Ureter (tissue), 1 donor: ENCODE results near the gene EHBP1. TPM values are rescaled to one million over a fixed set of nuclear protein-coding genes. Genes with fewer than 3 reads are reported as not detected.

Experiments
- DNase-seq: peaks from one replicate; pipeline ENCODE4 v3.0.0-alpha.2; 2020; ENCODE audit warnings: low spot score
- total RNA-seq: library from RNA; stranded (reverse); gene quantifications from one replicate; pipeline ENCODE4 v1.2.4, GENCODE V29; 2023
- donor health status: DM: yes; HTN: yes; CAD: no.

EHBP1 gene
- total RNA-seq, 1 donor from 2014 or later, result 62.2 TPM

GRCh38 chr2:62785216-62785615 is 79.7 kb downstream of the EHBP1 start:
- DNase-seq, result no peak

GRCh38 chr2:62785810-62786597 is 80.5 kb downstream of the EHBP1 start:
- no peak for DNase-seq

- no peak for DNase-seq
Measured at GRCh38 chr2:62787386-62787785, 81.9 kb downstream of the EHBP1 start.

GRCh38 chr2:62789518-62789917 is 84.0 kb downstream of the EHBP1 start:
- DNase-seq, result no peak

- no peak for DNase-seq
Measured at GRCh38 chr2:62789918-62790317, 84.4 kb downstream of the EHBP1 start.

- DNase-seq, result no peak
Measured at GRCh38 chr2:62792408-62792807, 86.9 kb downstream of the EHBP1 start.

GRCh38 chr2:62793213-62793612 is 87.7 kb downstream of the EHBP1 start:
- no peak for DNase-seq

- no peak for DNase-seq
Measured at GRCh38 chr2:62794791-62795190, 89.3 kb downstream of the EHBP1 start.

- no peak for DNase-seq
Measured at GRCh38 chr2:62795341-62795740, 89.8 kb downstream of the EHBP1 start.

- DNase-seq, result no peak
Measured at GRCh38 chr2:62797107-62797506, 91.6 kb downstream of the EHBP1 start.

- no peak for DNase-seq
Measured at GRCh38 chr2:62800618-62801017, 95.1 kb downstream of the EHBP1 start.

- no peak for DNase-seq
Measured at GRCh38 chr2:62801110-62801509, 95.6 kb downstream of the EHBP1 start.

GRCh38 chr2:62801814-62802523 is 96.5 kb downstream of the EHBP1 start:
- DNase-seq, result no peak

- DNase-seq, result no peak
Measured at GRCh38 chr2:62803961-62804360, 98.4 kb downstream of the EHBP1 start.

- DNase-seq, result no peak
Measured at GRCh38 chr2:62806231-62806630, 100.7 kb downstream of the EHBP1 start.

GRCh38 chr2:62808554-62808953 is 103.0 kb downstream of the EHBP1 start:
- no peak for DNase-seq

- DNase-seq, result no peak
Measured at GRCh38 chr2:62811086-62811485, 105.6 kb downstream of the EHBP1 start.

- no peak for DNase-seq
Measured at GRCh38 chr2:62811972-62812371, 106.5 kb downstream of the EHBP1 start.

- no peak for DNase-seq
Measured at GRCh38 chr2:62812921-62813825, 107.7 kb downstream of the EHBP1 start.

GRCh38 chr2:62814123-62814522 is 108.6 kb downstream of the EHBP1 start:
- no peak for DNase-seq

GRCh38 chr2:62817348-62817747 is 111.8 kb downstream of the EHBP1 start:
- DNase-seq, result no peak

- DNase-seq, result no peak
Measured at GRCh38 chr2:62817995-62818713, 112.6 kb downstream of the EHBP1 start.
